K562 (cell line): ENCODE results near the gene BTLA. TPM values are rescaled to one million over a fixed set of nuclear protein-coding genes. Genes with fewer than 3 reads are reported as not detected.

Experiments
- ZBTB12 ChIP-seq: fragments of 250-450 bp; sonication (Bioruptor Pico); IDR thresholded peaks from 2 replicates; pipeline ENCODE4 v1.4.0; 2020
- ZMIZ1 ChIP-seq, 2 experiments: fragments of 150-350 bp in 1 of 2; IDR thresholded peaks; 2 replicates each; pipeline ENCODE4 v1.6.1; 2012 to 2016; ENCODE audit warnings: low read depth in 2 of 2, low read length in 2 of 2, mild to moderate bottlenecking in 1 of 2, moderate library complexity in 1 of 2
- polyA plus RNA-seq, 8 experiments: library from polyadenylated mRNA; depleted of rRNA in 4 of 8; stranded (reverse) in 5 of 8; unstranded in 3 of 8; fragments of >200 nt; fragmentation: Nextera tagmentation in 2 of 8; fragmentation: Illumina TruSeq in 1 of 8; extraction: Ambion mirVana in 2 of 8; extraction: Trizol in 1 of 8; gene quantifications; 2 replicates each; pipeline versions ENCODE4 v1.2.1 to v1.2.3, GENCODE V29; 2011 to 2014; ENCODE audit warnings: inconsistent platforms in 1 of 8, missing spikeins in 1 of 8
- total RNA-seq, 7 experiments: library from RNA; depleted of rRNA in 6 of 7; stranded (reverse); fragments of >200 nt in 6 of 7; fragmentation: Illumina TruSeq in 2 of 7; extraction: Trizol in 2 of 7; gene quantifications; 2 replicates each; pipeline versions ENCODE4 v1.2.1 to v1.2.3, GENCODE V29; 2011 to 2021; ENCODE audit warnings: low replicate concordance in 1 of 7
- TF ChIP-seq, protein P1 (sequence below): fragments of 250-450 bp; sonication (Bioruptor Pico); IDR thresholded peaks from 2 replicates; pipeline ENCODE4 v1.8.0; 2022; ENCODE audit warnings: moderate library complexity, mild to moderate bottlenecking, inconsistent platforms

BTLA gene
- total and polyA plus RNA-seq, 9 of the 15 experiments (the other 6 are each of a cell fraction or from before 2014, with no cell fraction given), result 0.22 TPM; not detected in 8

DNA sequence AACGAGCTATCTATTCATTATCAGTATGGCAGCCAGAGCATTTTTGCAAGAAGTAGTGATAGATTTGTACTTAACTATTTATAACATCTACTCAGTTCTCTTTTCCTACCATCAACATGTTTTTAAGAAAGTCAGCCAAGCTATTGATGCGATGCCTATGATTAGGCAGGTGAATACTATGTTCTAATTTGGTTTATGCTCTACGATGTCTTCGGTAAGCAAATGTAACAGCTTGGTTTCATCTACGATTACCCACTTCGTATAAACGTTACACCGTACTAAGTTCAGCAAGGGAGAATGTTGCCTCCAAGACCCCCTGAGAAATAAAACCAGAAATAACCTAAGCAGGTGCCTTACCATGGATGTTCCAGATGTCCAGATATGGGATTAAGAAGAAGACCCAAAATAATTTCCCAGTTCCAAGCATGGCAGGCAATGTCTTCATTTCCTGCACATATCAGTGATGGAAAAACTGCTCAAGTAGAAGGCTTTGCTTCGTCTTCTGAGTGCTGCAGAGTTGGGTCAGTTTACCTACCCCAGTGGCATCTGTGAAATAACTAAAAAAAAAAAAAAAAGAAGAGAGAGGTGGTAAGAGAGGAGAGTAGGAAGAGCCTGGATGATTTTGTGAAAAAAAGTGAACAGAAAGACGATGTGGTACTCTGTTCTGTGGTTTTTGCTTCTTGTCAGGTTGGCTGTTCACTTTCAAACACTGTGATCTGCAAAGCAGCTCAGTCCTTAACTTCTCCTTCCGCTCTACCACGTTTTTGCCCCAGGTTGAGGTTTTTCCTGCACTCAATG lies at the start of gene BTLA (continued):
- no peak for TF ChIP-seq ZMIZ1 (IDR thresholded peaks at IDR 0.05; ENCODE audit: low read depth in 2 of 2, low read length in 2 of 2)
- no peak for TF ChIP-seq ZBTB12 (CRISPR knock-in tag)
- TF ChIP-seq, protein P1, sequence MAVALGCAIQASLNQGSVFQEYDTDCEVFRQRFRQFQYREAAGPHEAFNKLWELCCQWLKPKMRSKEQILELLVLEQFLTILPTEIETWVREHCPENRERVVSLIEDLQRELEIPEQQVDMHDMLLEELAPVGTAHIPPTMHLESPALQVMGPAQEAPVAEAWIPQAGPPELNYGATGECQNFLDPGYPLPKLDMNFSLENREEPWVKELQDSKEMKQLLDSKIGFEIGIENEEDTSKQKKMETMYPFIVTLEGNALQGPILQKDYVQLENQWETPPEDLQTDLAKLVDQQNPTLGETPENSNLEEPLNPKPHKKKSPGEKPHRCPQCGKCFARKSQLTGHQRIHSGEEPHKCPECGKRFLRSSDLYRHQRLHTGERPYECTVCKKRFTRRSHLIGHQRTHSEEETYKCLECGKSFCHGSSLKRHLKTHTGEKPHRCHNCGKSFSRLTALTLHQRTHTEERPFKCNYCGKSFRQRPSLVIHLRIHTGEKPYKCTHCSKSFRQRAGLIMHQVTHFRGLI (CRISPR knock-in tag), result no peak
